OCI-LY7 (cell line): ENCODE measurements around the gene BRI3BP. TPM values are rescaled to one million over a fixed set of nuclear protein-coding genes. Genes with fewer than 3 reads are reported as not detected.
"Not testable (repeated sequence)": the region's sequence is repeated elsewhere in the genome, so short reads cannot be mapped to it uniquely, and the experiment has no call there.

Source experiments
- BruUV-seq: library from RNA; stranded (reverse); fragments of 400-500 nt; replicated peaks from 2 replicates; lab custom pipeline; 2021; lab: Mats Ljungman, UMichigan
- CTCF ChIA-PET: fragments of 300-600 bp; sonication (Branson Sonifier 250); formaldehyde crosslinking; loops from one replicate; lab custom pipeline; 2022; ENCODE audit warnings: antibody characterized with exemption; ENCODE audit not compliant: unreplicated experiment; lab: Charles Lee
- POLR2A ChIA-PET: fragments of 300-600 bp; sonication (Branson Sonifier 250); formaldehyde crosslinking; loops from one replicate; lab custom pipeline; 2022; ENCODE audit warnings: antibody characterized with exemption; lab: Charles Lee
- DNase-seq: peaks from one replicate; pipeline ENCODE4 v3.0.0-alpha.2; 2015; ENCODE audit warnings: low spot score
- H2AFZ ChIP-seq: fragments of 200-600 bp; sonication (generic), shearing (Covaris generic); 2 replicates; pipeline ENCODE4 v1.6.1; 2014; ENCODE audit warnings: mild to moderate bottlenecking, antibody characterized with exemption, low read length, moderate library complexity
- H3K27ac ChIP-seq: fragments of 200-600 bp; sonication (generic); 2 replicates; pipeline ENCODE4 v1.5.1; 2014; ENCODE audit warnings: mixed run types, low read depth, mild to moderate bottlenecking, moderate library complexity, low read length, inconsistent platforms; ENCODE audit not compliant: poor library complexity, severe bottlenecking
- H3K36me3 ChIP-seq: fragments of 200-600 bp; sonication (generic); 2 replicates; pipeline ENCODE4 v1.6.1; 2014; ENCODE audit warnings: mild to moderate bottlenecking, antibody characterized with exemption, low read length, moderate library complexity, mixed read lengths; ENCODE audit not compliant: insufficient read depth
- H3K4me1 ChIP-seq: fragments of 200-600 bp; sonication (generic); 2 replicates; pipeline ENCODE4 v1.5.1; 2014; ENCODE audit warnings: mild to moderate bottlenecking, low read length; ENCODE audit not compliant: insufficient read depth, poor library complexity, severe bottlenecking
- H3K4me2 ChIP-seq: fragments of 200-600 bp; sonication (generic); 2 replicates; pipeline ENCODE4 v1.6.1; 2014; ENCODE audit warnings: mild to moderate bottlenecking, low read length
- H3K4me3 ChIP-seq: fragments of 200-600 bp; sonication (generic); 2 replicates; pipeline ENCODE4 v1.5.1; 2014; ENCODE audit warnings: mild to moderate bottlenecking, low read depth, low read length; ENCODE audit not compliant: poor library complexity, severe bottlenecking
- H3K79me2 ChIP-seq: fragments of 200-600 bp; sonication (generic); 2 replicates; pipeline ENCODE4 v1.6.1; 2016; ENCODE audit warnings: low read depth, mild to moderate bottlenecking, low read length, moderate library complexity, mixed read lengths; ENCODE audit not compliant: insufficient read depth
- H3K9me2 ChIP-seq: fragments of 200-600 bp; sonication (generic); 2 replicates; pipeline ENCODE4 v1.6.1; 2016; ENCODE audit warnings: mild to moderate bottlenecking, low read length, mixed read lengths; ENCODE audit not compliant: insufficient read depth
- H3K9me3 ChIP-seq: fragments of 200-600 bp; sonication (generic); 2 replicates; pipeline ENCODE4 v1.6.1; 2014; ENCODE audit warnings: mild to moderate bottlenecking, mixed run types, low read length, mixed read lengths
- H4K20me1 ChIP-seq: fragments of 200-600 bp; sonication (generic); 2 replicates; pipeline ENCODE4 v1.6.1; 2014; ENCODE audit warnings: mild to moderate bottlenecking, antibody characterized with exemption, low read length, moderate library complexity, mixed read lengths; ENCODE audit not compliant: insufficient read depth
- CTCF ChIP-seq: fragments of 200-600 bp; sonication (generic); conservative IDR thresholded peaks from 2 replicates; pipeline ENCODE4 v1.5.1; 2014; ENCODE audit warnings: mild to moderate bottlenecking, antibody characterized with exemption, low read length, moderate library complexity, mixed read lengths
- EZH2phosphoT487 ChIP-seq: fragments of 200-600 bp; sonication (generic); IDR thresholded peaks from 2 replicates; pipeline ENCODE4 v1.6.1; 2018; ENCODE audit warnings: low read depth, borderline replicate concordance, mild to moderate bottlenecking, mixed run types, antibody characterized with exemption, low read length, moderate library complexity, mixed read lengths
- intact Hi-C: fragments of 100-400 bp; cut with micrococcal nuclease; formaldehyde crosslinking; loops from one replicate; pipeline ENCODE4 v1.10.0; 2022; ENCODE audit not compliant: unreplicated experiment
- total RNA-seq, 2 experiments: library from RNA; depleted of rRNA in 1 of 2; stranded (reverse); fragments of >200 nt in 1 of 2; shearing (Covaris generic) in 1 of 2; gene quantifications; 2 replicates each; pipeline ENCODE4 v1.2.3, GENCODE V29; 2014 to 2022

The BRI3BP gene
- total RNA-seq, 2 experiments from 2014 or later = 73.4 to 118 TPM

GRCh38 chr12:125072496-125072895 is 79.1 kb downstream of the BRI3BP start:
- no peak overlapping the region for H2AFZ ChIP-seq
- H3K4me2 ChIP-seq = no peak overlapping the region
- no TSS peak for BruUV-seq
- no peak overlapping the region for H3K27ac ChIP-seq
- no peaks in the 10 kb centered on the region for H3K79me2 ChIP-seq
- no peaks in the 10 kb centered on the region for H4K20me1 ChIP-seq
- ChIA-PET CTCF (interaction anchor here (0.6 kb wide), 1 partner anchor 166 kb away, joined by 3 read pairs; no protein-coding TSS in a partner anchor), POLR2A (interaction anchor here (0.7 kb wide), 1 partner anchor 13 kb away, joined by 5 read pairs; no protein-coding TSS in a partner anchor)
- no peaks in the 10 kb centered on the region for H3K9me2 ChIP-seq
- no peak for DNase-seq
- 0 out of 2 replicates have a peak, but pooled peaks cover 7% of the 10 kb centered on the region for H3K36me3 ChIP-seq
- H3K9me3 ChIP-seq = no peaks in the 10 kb centered on the region
- TF ChIP-seq CTCF (no peak), EZH2phosphoT487 (no peak)
- intact Hi-C loops = no loop called here
- no peak overlapping the region for H3K4me3 ChIP-seq
- H3K4me1 ChIP-seq = peaks cover 7% of the 10 kb centered on the region

- CTCF ChIA-PET, H3K4me1 ChIP-seq, POLR2A ChIA-PET, H3K4me3 ChIP-seq, H3K36me3 ChIP-seq, H3K9me2 ChIP-seq, H2AFZ ChIP-seq, DNase-seq, H4K20me1 ChIP-seq, BruUV-seq, intact Hi-C loops, H3K9me3 ChIP-seq, H3K4me2 ChIP-seq, H3K27ac ChIP-seq, H3K79me2 ChIP-seq: not testable (repeated sequence)
Measured at GRCh38 chr12:125074294-125074693, 80.8 kb downstream of the BRI3BP start.

- BruUV-seq = no TSS peak
- ChIA-PET CTCF (no interaction called here), POLR2A (no interaction called here)
- Histone ChIP-seq H3K4me3 (no peak overlapping the region), H3K27ac (no peak overlapping the region), H3K9me3 (no peaks in the 10 kb centered on the region), H3K9me2 (no peaks in the 10 kb centered on the region), H2AFZ (no peak overlapping the region), H3K4me1 (peaks cover 6% of the 10 kb centered on the region), H4K20me1 (no peaks in the 10 kb centered on the region), H3K79me2 (no peaks in the 10 kb centered on the region), H3K36me3 (0 out of 2 replicates have a peak, but pooled peaks cover 7% of the 10 kb centered on the region), H3K4me2 (no peak overlapping the region)
- TF ChIP-seq CTCF (no peak), EZH2phosphoT487 (no peak)
- DNase-seq = no peak
- intact Hi-C loops = no loop called here
Measured at GRCh38 chr12:125076103-125076502, 82.7 kb downstream of the BRI3BP start.
